HCT116 (cell line): ENCODE data around the gene ZNF845. TPM values are rescaled to one million over a fixed set of nuclear protein-coding genes. Genes with fewer than 3 reads are reported as not detected.
"Not testable (repeated sequence)": the region's sequence is repeated elsewhere in the genome, so short reads cannot be mapped to it uniquely, and the experiment has no call there.

ENCODE experiments used
- ATAC-seq: fragments of 200-7000 bp; cut with Tn5 transposase; 2 replicates; pipeline ENCODE4 v1.9.1; 2020; ENCODE audit warnings: mild to moderate bottlenecking, moderate library complexity
- BruUV-seq: library from RNA; stranded (reverse); fragments of 400-500 nt; replicated peaks from 2 replicates; lab custom pipeline; 2021; lab: Mats Ljungman, UMichigan
- CTCF ChIA-PET: fragments of 300-600 bp; sonication (Branson Sonifier 250); formaldehyde crosslinking; loops from one replicate; lab custom pipeline; 2021; ENCODE audit warnings: antibody characterized with exemption; lab: Charles Lee
- POLR2A ChIA-PET: fragments of 300-600, 350-600 bp; sonication (Branson Sonifier 250); formaldehyde crosslinking; loops from one replicate; lab custom pipeline; 2021; ENCODE audit warnings: antibody characterized with exemption; lab: Charles Lee
- RAD21 ChIA-PET, 2 experiments: fragments of 300-600 bp; sonication (Branson Sonifier 250); formaldehyde crosslinking; loops; one replicate each; lab custom pipeline; 2023; ENCODE audit warnings: low total read pairs in 2 of 2; ENCODE audit not compliant: uncharacterized antibody in 2 of 2, unreplicated experiment in 2 of 2, low non-redundant PET in 1 of 2; lab: Charles Lee
- DNase-seq: peaks from one replicate; pipeline ENCODE4 v3.0.0-alpha.2; 2010; ENCODE audit warnings: low read depth, low spot score
- H2AFZ ChIP-seq: fragments of 200-600 bp; shearing (Covaris generic), sonication (generic); 2 replicates; pipeline ENCODE4 v1.6.1; 2017; ENCODE audit warnings: low read depth, mixed run types, mixed read lengths, antibody characterized with exemption, low read length; ENCODE audit not compliant: poor library complexity, severe bottlenecking
- H3K27ac ChIP-seq: 2 replicates; pipeline ENCODE4 v1.5.1; 2012; ENCODE audit warnings: low read depth, low read length
- H3K27me3 ChIP-seq: fragments of 200-600 bp; sonication (generic); 2 replicates; pipeline ENCODE4 v1.6.1; 2016; ENCODE audit warnings: mixed run types, low read length, mixed read lengths; ENCODE audit not compliant: insufficient read depth
- H3K36me3 ChIP-seq, 2 experiments: fragments of 200-500 bp in 1 of 2; fragments of 200-600 bp in 1 of 2; sonication (Bioruptor generic) in 1 of 2; sonication (generic) in 1 of 2; 2 replicates each; pipeline versions ENCODE4 v1.5.1 to v1.6.1; 2014 to 2016; ENCODE audit warnings: low read length in 2 of 2, inconsistent platforms in 1 of 2, mixed read lengths in 1 of 2, mixed run types in 1 of 2; ENCODE audit not compliant: insufficient read depth in 2 of 2, control insufficient read depth in 1 of 2
- H3K4me1 ChIP-seq, 2 experiments: fragments of 200-600 bp in 1 of 2; sonication (generic) in 1 of 2; 2 replicates each; pipeline versions ENCODE4 v1.5.1 to v1.6.1; 2012 to 2017; ENCODE audit warnings: low read length in 2 of 2, inconsistent platforms in 1 of 2, mild to moderate bottlenecking in 1 of 2, mixed read lengths in 1 of 2, mixed run types in 1 of 2, moderate library complexity in 1 of 2; ENCODE audit not compliant: insufficient read depth in 2 of 2, control insufficient read depth in 1 of 2
- H3K4me2 ChIP-seq: fragments of 200-600 bp; sonication (generic); 2 replicates; pipeline ENCODE4 v1.6.1; 2017; ENCODE audit warnings: mixed run types, low read length, mixed read lengths
- H3K4me3 ChIP-seq, 2 experiments: fragments of 200-600 bp in 1 of 2; sonication (generic) in 1 of 2; replicated peaks in 1 of 2; 2 replicates each; pipeline ENCODE4 v1.5.1; 2011 to 2016; ENCODE audit warnings: low read length in 2 of 2, control low read depth in 1 of 2, low read depth in 1 of 2, mild to moderate bottlenecking in 1 of 2, mixed read lengths in 1 of 2, mixed run types in 1 of 2
- H3K79me2 ChIP-seq: fragments of 200-600 bp; sonication (generic); 2 replicates; pipeline ENCODE4 v1.6.1; 2017; ENCODE audit warnings: mild to moderate bottlenecking, mixed run types, low read length, moderate library complexity, mixed read lengths; ENCODE audit not compliant: insufficient read depth
- H3K9ac ChIP-seq: fragments of 200-600 bp; sonication (generic); 2 replicates; pipeline ENCODE4 v1.6.1; 2016; ENCODE audit warnings: low read length, mixed read lengths
- H3K9me2 ChIP-seq: fragments of 200-600 bp; sonication (generic), shearing (Covaris generic); 2 replicates; pipeline ENCODE4 v1.6.1; 2017; ENCODE audit warnings: mixed run types, mild to moderate bottlenecking, moderate library complexity; ENCODE audit not compliant: insufficient read depth
- H3K9me3 ChIP-seq, 2 experiments: fragments of 200-500 bp in 1 of 2; fragments of 200-600 bp in 1 of 2; sonication (Bioruptor generic) in 1 of 2; sonication (generic) in 1 of 2; 2 replicates each; pipeline ENCODE4 v1.6.1; 2014 to 2017; ENCODE audit warnings: low read length in 2 of 2, mixed read lengths in 2 of 2, inconsistent platforms in 1 of 2, low read depth in 1 of 2, mild to moderate bottlenecking in 1 of 2, mixed run types in 1 of 2, moderate library complexity in 1 of 2; ENCODE audit not compliant: control insufficient read depth in 1 of 2, insufficient read depth in 1 of 2
- H4K20me1 ChIP-seq: fragments of 200-600 bp; sonication (generic), shearing (Covaris generic); 2 replicates; pipeline ENCODE4 v1.6.1; 2017; ENCODE audit warnings: mixed run types, mild to moderate bottlenecking, moderate library complexity; ENCODE audit not compliant: insufficient read depth
- CBX3 ChIP-seq: IDR thresholded peaks from 2 replicates; pipeline ENCODE4 v1.6.1; 2012; ENCODE audit warnings: low read depth
- CEBPB ChIP-seq: IDR thresholded peaks from 2 replicates; pipeline ENCODE4 v1.6.1; 2012; ENCODE audit warnings: low read depth
- CTCF ChIP-seq, 3 experiments: fragments of 200-600 bp in 1 of 3; sonication (generic) in 1 of 3; IDR thresholded peaks in 2 of 3; conservative IDR thresholded peaks in 1 of 3; 2 replicates each; pipeline ENCODE4 v1.5.1; 2012 to 2017; ENCODE audit warnings: low read depth in 2 of 3, low read length in 2 of 3, antibody characterized with exemption in 1 of 3, borderline replicate concordance in 1 of 3, control low read depth in 1 of 3, mild to moderate bottlenecking in 1 of 3, mixed read lengths in 1 of 3, mixed run types in 1 of 3, moderate library complexity in 1 of 3; ENCODE audit not compliant: insufficient read depth in 1 of 3
- EZH2 ChIP-seq: fragments of 200-600 bp; sonication (generic); IDR thresholded peaks from 2 replicates; pipeline ENCODE4 v1.6.1; 2017; ENCODE audit warnings: antibody characterized with exemption, mixed run types
- EZH2phosphoT487 ChIP-seq: fragments of 200-600 bp; IDR thresholded peaks from 2 replicates; pipeline ENCODE4 v1.6.1; 2018; ENCODE audit warnings: antibody characterized with exemption, borderline replicate concordance
- FOSL1 ChIP-seq: IDR thresholded peaks from 2 replicates; pipeline ENCODE4 v1.6.1; 2012; ENCODE audit warnings: low read depth
- JUND ChIP-seq: IDR thresholded peaks from 2 replicates; pipeline ENCODE4 v1.6.1; 2012
- MAX ChIP-seq: IDR thresholded peaks from 2 replicates; pipeline ENCODE4 v1.6.1; 2012
- POLR2A ChIP-seq: IDR thresholded peaks from 2 replicates; pipeline ENCODE4 v1.7.0; 2011; ENCODE audit warnings: borderline replicate concordance; ENCODE audit not compliant: insufficient read depth, insufficient read length; ENCODE audit errors: extremely low read depth
- POLR2AphosphoS5 ChIP-seq: IDR thresholded peaks from 2 replicates; pipeline ENCODE4 v1.6.1; 2011; ENCODE audit warnings: mild to moderate bottlenecking, low read depth, low read length, moderate library complexity
- SIN3A ChIP-seq: IDR thresholded peaks from 2 replicates; pipeline ENCODE4 v1.6.1; 2012; ENCODE audit warnings: low read depth
- SP1 ChIP-seq: IDR thresholded peaks from 2 replicates; pipeline ENCODE4 v1.6.1; 2012; ENCODE audit warnings: low read depth
- TCF7L2 ChIP-seq: IDR thresholded peaks from 2 replicates; pipeline ENCODE4 v1.7.0; 2011; ENCODE audit warnings: borderline replicate concordance, inconsistent platforms; ENCODE audit not compliant: insufficient read depth, insufficient read length; ENCODE audit errors: extremely low read depth
- YY1 ChIP-seq: IDR thresholded peaks from 2 replicates; pipeline ENCODE4 v1.6.1; 2011; ENCODE audit warnings: low read length, low read depth, moderate library complexity, mild to moderate bottlenecking; ENCODE audit not compliant: insufficient replicate concordance; ENCODE audit errors: extremely low read depth
- intact Hi-C: fragments of 100-400 bp; cut with micrococcal nuclease; formaldehyde crosslinking; loops from 2 replicates; pipeline ENCODE4 v1.10.0; 2022
- total RNA-seq: library from RNA; stranded (reverse); gene quantifications from one replicate; pipeline ENCODE4 v1.2.1, GENCODE V29; 2021; ENCODE audit not compliant: unreplicated experiment
- TF ChIP-seq, protein P1 (sequence below): IDR thresholded peaks from 2 replicates; pipeline ENCODE4 v1.6.1; 2012; ENCODE audit warnings: low read depth

ZNF845 gene
- total RNA-seq, 1 experiment from 2014 or later: 5.4 TPM

DNA sequence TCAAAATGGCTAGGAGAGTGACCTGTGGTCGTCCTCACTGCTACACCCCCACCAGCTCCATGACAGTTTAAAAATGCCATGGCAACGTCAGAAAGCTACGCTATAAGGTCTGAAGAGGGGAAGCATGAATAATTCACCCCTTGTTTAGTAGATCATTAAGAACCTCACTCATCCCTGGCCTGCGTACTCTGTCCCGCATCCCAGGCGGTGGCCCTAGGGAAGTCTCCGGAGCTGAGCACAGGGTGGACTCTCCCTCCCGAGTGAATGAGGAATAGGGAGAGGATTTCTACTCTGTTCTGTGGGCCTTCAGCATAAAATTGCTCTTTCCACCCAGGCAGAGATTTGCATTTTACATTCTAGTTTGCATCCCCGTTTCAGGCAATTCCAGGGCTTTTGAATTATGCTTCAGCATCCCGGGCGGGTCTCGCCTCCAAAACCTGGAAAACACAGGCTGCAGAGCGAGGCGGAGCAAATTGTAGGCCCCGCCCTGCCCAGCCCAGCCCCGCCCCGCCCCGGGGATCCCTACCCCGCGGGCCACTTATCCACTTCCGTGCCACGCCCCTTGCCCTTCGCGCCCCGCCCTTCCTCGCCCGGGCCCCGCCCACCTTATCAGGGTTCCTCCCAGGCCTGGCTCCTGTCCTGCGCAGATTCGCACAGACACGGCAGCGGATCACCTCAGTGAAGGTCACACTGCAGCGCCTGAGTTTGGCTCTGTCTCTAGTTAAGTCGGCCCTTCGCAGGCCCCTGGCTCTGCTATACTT, 24.5 kb downstream of the ZNF845 start:
- Histone ChIP-seq H3K9me2 (no peaks in the 10 kb centered on the region), H3K27me3 (no peaks in the 10 kb centered on the region), H3K79me2 (no peaks in the 10 kb centered on the region), H2AFZ (no peak overlapping the region), H3K9me3 (peaks cover 15 to 26% of the 10 kb centered on the region in 2 experiments; a peak in 3 of 4 replicates), H3K9ac (no peak overlapping the region), H3K4me1 (no peaks in the 10 kb centered on the region), H4K20me1 (no peaks in the 10 kb centered on the region), H3K27ac (no peak overlapping the region), H3K36me3 (peaks cover 0 to 4% of the 10 kb centered on the region in 2 experiments; a peak in 1 of 4 replicates), H3K4me2 (no peak overlapping the region), H3K4me3 (no peak overlapping the region)
- ChIA-PET RAD21 (no interaction called here), CTCF (no interaction called here), POLR2A (no interaction called here)
- no TSS peak for BruUV-seq
- no peak for TF ChIP-seq CTCF (IDR thresholded peaks at IDR 0.05 in 2 of 3, conservative IDR thresholded peaks at IDR 0.05 in 1 of 3; ENCODE audit: borderline replicate concordance in 1 of 3, insufficient read depth in 1 of 3, low read depth in 2 of 3, low read length in 2 of 3)
- TF ChIP-seq CEBPB: no peak
- no peak for TF ChIP-seq POLR2A
- no peak for TF ChIP-seq MAX
- TF ChIP-seq SIN3A: no peak
- no peak for TF ChIP-seq TCF7L2
- TF ChIP-seq JUND: no peak
- no peak for TF ChIP-seq SP1
- no peak for TF ChIP-seq CBX3
- TF ChIP-seq POLR2AphosphoS5: no peak
- TF ChIP-seq FOSL1: no peak
- no peak for TF ChIP-seq EZH2
- TF ChIP-seq EZH2phosphoT487: no peak
- no peak for TF ChIP-seq YY1
- TF ChIP-seq, protein P1, sequence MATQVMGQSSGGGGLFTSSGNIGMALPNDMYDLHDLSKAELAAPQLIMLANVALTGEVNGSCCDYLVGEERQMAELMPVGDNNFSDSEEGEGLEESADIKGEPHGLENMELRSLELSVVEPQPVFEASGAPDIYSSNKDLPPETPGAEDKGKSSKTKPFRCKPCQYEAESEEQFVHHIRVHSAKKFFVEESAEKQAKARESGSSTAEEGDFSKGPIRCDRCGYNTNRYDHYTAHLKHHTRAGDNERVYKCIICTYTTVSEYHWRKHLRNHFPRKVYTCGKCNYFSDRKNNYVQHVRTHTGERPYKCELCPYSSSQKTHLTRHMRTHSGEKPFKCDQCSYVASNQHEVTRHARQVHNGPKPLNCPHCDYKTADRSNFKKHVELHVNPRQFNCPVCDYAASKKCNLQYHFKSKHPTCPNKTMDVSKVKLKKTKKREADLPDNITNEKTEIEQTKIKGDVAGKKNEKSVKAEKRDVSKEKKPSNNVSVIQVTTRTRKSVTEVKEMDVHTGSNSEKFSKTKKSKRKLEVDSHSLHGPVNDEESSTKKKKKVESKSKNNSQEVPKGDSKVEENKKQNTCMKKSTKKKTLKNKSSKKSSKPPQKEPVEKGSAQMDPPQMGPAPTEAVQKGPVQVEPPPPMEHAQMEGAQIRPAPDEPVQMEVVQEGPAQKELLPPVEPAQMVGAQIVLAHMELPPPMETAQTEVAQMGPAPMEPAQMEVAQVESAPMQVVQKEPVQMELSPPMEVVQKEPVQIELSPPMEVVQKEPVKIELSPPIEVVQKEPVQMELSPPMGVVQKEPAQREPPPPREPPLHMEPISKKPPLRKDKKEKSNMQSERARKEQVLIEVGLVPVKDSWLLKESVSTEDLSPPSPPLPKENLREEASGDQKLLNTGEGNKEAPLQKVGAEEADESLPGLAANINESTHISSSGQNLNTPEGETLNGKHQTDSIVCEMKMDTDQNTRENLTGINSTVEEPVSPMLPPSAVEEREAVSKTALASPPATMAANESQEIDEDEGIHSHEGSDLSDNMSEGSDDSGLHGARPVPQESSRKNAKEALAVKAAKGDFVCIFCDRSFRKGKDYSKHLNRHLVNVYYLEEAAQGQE: no peak
- DNase-seq (no peak), ATAC-seq (no peak)
- intact Hi-C loops: no loop called here

DNA sequence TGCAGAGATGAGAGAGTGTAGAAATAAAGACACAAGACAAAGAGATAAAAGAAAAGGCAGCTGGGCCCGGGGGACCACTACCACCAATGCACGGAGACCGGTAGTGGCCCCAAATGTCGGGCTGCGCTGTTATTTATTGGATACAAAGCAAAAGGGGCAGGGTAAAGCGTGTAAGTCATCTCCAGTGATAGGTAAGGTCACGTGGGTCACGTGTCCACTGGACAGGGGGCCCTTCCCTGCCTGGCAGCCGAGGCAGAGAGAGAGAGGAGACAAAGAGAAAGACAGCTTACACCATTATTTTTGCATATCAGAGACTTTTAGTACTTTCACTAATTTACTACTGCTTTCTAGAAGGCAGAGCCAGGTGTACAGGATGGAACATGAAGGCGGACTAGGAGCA, 26.5 kb downstream of the ZNF845 start:
- DNase-seq, POLR2A ChIA-PET, H3K9ac ChIP-seq, H3K9me2 ChIP-seq, H3K27ac ChIP-seq, H3K36me3 ChIP-seq, H3K4me3 ChIP-seq, H3K4me1 ChIP-seq, CTCF ChIA-PET, H3K27me3 ChIP-seq, H2AFZ ChIP-seq, BruUV-seq, H3K4me2 ChIP-seq, RAD21 ChIA-PET, ATAC-seq, H4K20me1 ChIP-seq, H3K79me2 ChIP-seq: not testable (repeated sequence)
- intact Hi-C loops: loop anchor here (10.0 kb wide), 1 partner anchor 165 kb away; the partner anchor contains the start of gene ZNF665
- H3K9me3 ChIP-seq: peaks cover 9 to 17% of the 10 kb centered on the region in 2 experiments; a peak in 3 of 4 replicates
